ENCODE measurements around the gene ATP8A2.

DNA sequence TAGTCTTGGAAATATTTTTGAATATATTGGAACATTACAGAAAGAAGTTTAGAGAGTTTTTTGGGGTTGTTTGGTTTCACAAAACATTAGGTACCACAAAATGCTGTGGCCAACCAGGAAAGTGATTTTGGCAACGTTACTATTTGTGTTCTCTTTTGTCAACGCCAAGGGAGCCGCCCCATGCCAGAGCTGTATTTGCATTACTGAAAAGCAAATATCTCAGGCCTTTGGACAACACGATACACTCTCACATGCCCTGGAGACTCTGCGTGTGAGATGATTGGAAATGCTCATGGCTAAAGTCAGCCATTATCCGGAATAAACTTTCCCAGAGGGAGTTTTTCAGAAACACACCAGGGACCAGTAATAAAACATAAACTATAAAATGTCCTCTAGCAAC is 355.5 kb downstream of the ATP8A2 start:
- TF ChIP-seq EZH2 (optimal IDR thresholded peaks at IDR 0.05; ENCODE audit: low read depth, low read length) (no peak), EZH2phosphoT487 (IDR thresholded peaks at IDR 0.05; ENCODE audit: low read length) (no peak)
- TF ChIP-seq, protein P1, sequence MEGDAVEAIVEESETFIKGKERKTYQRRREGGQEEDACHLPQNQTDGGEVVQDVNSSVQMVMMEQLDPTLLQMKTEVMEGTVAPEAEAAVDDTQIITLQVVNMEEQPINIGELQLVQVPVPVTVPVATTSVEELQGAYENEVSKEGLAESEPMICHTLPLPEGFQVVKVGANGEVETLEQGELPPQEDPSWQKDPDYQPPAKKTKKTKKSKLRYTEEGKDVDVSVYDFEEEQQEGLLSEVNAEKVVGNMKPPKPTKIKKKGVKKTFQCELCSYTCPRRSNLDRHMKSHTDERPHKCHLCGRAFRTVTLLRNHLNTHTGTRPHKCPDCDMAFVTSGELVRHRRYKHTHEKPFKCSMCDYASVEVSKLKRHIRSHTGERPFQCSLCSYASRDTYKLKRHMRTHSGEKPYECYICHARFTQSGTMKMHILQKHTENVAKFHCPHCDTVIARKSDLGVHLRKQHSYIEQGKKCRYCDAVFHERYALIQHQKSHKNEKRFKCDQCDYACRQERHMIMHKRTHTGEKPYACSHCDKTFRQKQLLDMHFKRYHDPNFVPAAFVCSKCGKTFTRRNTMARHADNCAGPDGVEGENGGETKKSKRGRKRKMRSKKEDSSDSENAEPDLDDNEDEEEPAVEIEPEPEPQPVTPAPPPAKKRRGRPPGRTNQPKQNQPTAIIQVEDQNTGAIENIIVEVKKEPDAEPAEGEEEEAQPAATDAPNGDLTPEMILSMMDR (IDR thresholded peaks at IDR 0.05; ENCODE audit: low read length), result no peak

All from MM.1S (cell line).